ENCODE results near the gene POGLUT3. TPM values are rescaled to one million over a fixed set of nuclear protein-coding genes. Genes with fewer than 3 reads are reported as not detected.

Gene POGLUT3
- total RNA-seq, 2 experiments from 2014 or later, result 5.5 to 5.9 TPM

DNA sequence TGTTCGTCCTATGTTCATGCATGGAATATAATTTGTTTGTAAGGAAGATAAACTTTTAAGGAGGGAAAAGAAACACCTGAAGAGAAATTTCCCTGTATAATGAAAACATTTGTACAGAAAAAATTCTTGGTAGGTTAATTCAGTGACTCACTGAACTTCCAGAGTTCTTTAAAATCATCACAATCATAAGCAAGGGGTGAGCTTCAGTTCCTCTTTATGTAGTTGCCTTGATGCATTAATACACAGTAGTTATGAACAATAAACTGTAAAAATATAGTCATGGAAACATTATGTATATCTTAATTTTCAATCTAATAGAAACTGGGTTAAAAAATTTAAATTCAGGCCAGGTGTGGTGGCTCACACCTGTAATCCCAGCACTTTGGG, 29.7 kb downstream of the POGLUT3 start:
- peak overlapping the region; percentile 99 for H3K27ac Mint-ChIP-seq
- peaks cover 7% of the 10 kb centered on the region for H3K36me3 Mint-ChIP-seq (ENCODE audit: low read depth)
- H3K4me3 Mint-ChIP-seq, result peak overlapping the region; percentile 67
- ChIA-PET POLR2A (interaction anchor here (1.4 to 2.5 kb wide), 5 partner anchors 23 to 245 kb away, joined by 4 to 12 read pairs (median 7); partner anchors contain the start of genes ATM and NPAT), CTCF (no interaction called here)
- Histone ChIP-seq H3K4me1 (ENCODE audit: insufficient read depth, low read length) (peaks cover 12% of the 10 kb centered on the region), H3K9me3 (ENCODE audit: control insufficient read depth in 1 of 2, insufficient read depth in 1 of 2, low read length in 2 of 2) (no peaks in the 10 kb centered on the region), H3K27ac (ENCODE audit: low read depth in 1 of 2, low read length in 2 of 2) (no peak overlapping the region), H3K4me3 (ENCODE audit: low read length) (no peak overlapping the region), H3K27me3 (ENCODE audit: control insufficient read depth in 1 of 2, insufficient read depth in 2 of 2, low read length in 2 of 2) (no peaks in the 10 kb centered on the region), H3K36me3 (ENCODE audit: insufficient read depth, low read length) (peaks cover under 1% of the 10 kb centered on the region)
- H3K27me3 Mint-ChIP-seq, result no peaks in the 10 kb centered on the region
- ATAC-seq (ENCODE audit: poor library complexity) (no peak), DNase-seq (no peak)
- TF ChIP-seq, protein P1, sequence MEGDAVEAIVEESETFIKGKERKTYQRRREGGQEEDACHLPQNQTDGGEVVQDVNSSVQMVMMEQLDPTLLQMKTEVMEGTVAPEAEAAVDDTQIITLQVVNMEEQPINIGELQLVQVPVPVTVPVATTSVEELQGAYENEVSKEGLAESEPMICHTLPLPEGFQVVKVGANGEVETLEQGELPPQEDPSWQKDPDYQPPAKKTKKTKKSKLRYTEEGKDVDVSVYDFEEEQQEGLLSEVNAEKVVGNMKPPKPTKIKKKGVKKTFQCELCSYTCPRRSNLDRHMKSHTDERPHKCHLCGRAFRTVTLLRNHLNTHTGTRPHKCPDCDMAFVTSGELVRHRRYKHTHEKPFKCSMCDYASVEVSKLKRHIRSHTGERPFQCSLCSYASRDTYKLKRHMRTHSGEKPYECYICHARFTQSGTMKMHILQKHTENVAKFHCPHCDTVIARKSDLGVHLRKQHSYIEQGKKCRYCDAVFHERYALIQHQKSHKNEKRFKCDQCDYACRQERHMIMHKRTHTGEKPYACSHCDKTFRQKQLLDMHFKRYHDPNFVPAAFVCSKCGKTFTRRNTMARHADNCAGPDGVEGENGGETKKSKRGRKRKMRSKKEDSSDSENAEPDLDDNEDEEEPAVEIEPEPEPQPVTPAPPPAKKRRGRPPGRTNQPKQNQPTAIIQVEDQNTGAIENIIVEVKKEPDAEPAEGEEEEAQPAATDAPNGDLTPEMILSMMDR (IDR thresholded peaks at IDR 0.05), result no peak
- peaks cover 19% of the 10 kb centered on the region for H3K4me1 Mint-ChIP-seq (ENCODE audit: low read depth)
- intact Hi-C loops (cut with DNase I, micrococcal nuclease), result loop anchor here (2.0 to 10.0 kb wide), 6 partner anchors 24 to 1014 kb away; partner anchors contain the start of genes ACAT1 (in 1 of the 2), CUL5 (in 1 of the 2) and CWF19L2 (in 1 of the 2)
- no peaks in the 10 kb centered on the region for H3K9me3 Mint-ChIP-seq

- ChIA-PET POLR2A (interaction anchor here (1.0 to 2.5 kb wide), 10 partner anchors 24 to 1010 kb away, joined by 3 to 16 read pairs (median 6); partner anchors contain the start of genes ATM, CWF19L2, DDX10 and NPAT), CTCF (no interaction called here)
- H3K36me3 Mint-ChIP-seq (ENCODE audit: low read depth), result peaks cover 7% of the 10 kb centered on the region
- no peaks in the 10 kb centered on the region for H3K27me3 ChIP-seq (ENCODE audit: control insufficient read depth in 1 of 2, insufficient read depth in 2 of 2, low read length in 2 of 2)
- intact Hi-C loops (cut with DNase I, micrococcal nuclease), result loop anchor here (1.0 to 10.0 kb wide), 9 partner anchors 30 to 1012 kb away; partner anchors contain the start of genes NPAT (in 2 of the 2), ACAT1 (in 1 of the 2), CUL5 (in 1 of the 2) and CWF19L2 (in 1 of the 2)
- TF ChIP-seq, protein P1 (IDR thresholded peaks at IDR 0.05), result no peak
- H3K9me3 ChIP-seq (ENCODE audit: control insufficient read depth in 1 of 2, insufficient read depth in 1 of 2, low read length in 2 of 2), result no peaks in the 10 kb centered on the region
- peak within 1 kb of the TSS; percentile 73 for H3K4me3 ChIP-seq (ENCODE audit: low read length)
- ATAC-seq (ENCODE audit: poor library complexity) (peak; percentile 94), DNase-seq (peak; percentile 92 to 98 (median 94))
- no peaks in the 10 kb centered on the region for H3K27me3 Mint-ChIP-seq
- no peaks in the 10 kb centered on the region for H3K9me3 Mint-ChIP-seq
- H3K4me1 ChIP-seq (ENCODE audit: insufficient read depth, low read length), result peaks cover 12% of the 10 kb centered on the region
- H3K4me1 Mint-ChIP-seq (ENCODE audit: low read depth), result peaks cover 19% of the 10 kb centered on the region
- H3K4me3 Mint-ChIP-seq, result peak within 1 kb of the TSS; percentile 95
- peak within 1 kb of the TSS; percentile 99 for H3K27ac Mint-ChIP-seq
- no peaks in the 10 kb centered on the region for H3K36me3 ChIP-seq (ENCODE audit: insufficient read depth, low read length)
- H3K27ac ChIP-seq (ENCODE audit: low read depth in 1 of 2, low read length in 2 of 2), result peak within 1 kb of the TSS; percentile 90 to 98
Measured at GRCh38 chr11:108467091-108467823, 30.9 kb downstream of the POGLUT3 start, which contains the start of gene C11orf65. C11orf65 (minus strand) TSS chr11:108467529; CDS start chr11:108461559, 5,970 bp downstream.

DNA sequence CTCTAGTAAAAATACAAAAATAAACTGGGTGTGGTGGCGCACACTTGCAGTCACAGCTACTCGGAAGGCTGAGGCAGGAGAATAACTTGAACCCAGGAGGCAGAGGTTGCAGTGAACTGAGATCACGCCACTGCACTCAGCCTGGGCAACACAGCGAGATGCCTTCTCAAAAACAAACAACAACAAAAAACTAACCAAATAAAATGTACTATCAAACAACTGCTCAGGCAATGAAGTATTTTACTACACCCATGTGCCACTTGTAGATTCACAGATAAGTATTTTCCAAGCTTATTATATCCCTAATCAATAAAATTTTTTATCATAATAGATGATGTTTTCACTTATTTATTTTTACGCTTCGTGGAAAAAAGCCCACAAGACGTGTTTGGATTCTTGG, 31.8 kb downstream of the POGLUT3 start:
- Histone ChIP-seq H3K27ac (ENCODE audit: low read depth in 1 of 2, low read length in 2 of 2) (peak overlapping the region; percentile 90 to 98), H3K4me1 (ENCODE audit: insufficient read depth, low read length) (peaks cover 12% of the 10 kb centered on the region), H3K36me3 (ENCODE audit: insufficient read depth, low read length) (no peaks in the 10 kb centered on the region), H3K27me3 (ENCODE audit: control insufficient read depth in 1 of 2, insufficient read depth in 2 of 2, low read length in 2 of 2) (no peaks in the 10 kb centered on the region), H3K4me3 (ENCODE audit: low read length) (peak overlapping the region; percentile 73), H3K9me3 (ENCODE audit: control insufficient read depth in 1 of 2, insufficient read depth in 1 of 2, low read length in 2 of 2) (no peaks in the 10 kb centered on the region)
- no peak for ATAC-seq (ENCODE audit: poor library complexity)
- Mint-ChIP-seq H3K9me3 (no peaks in the 10 kb centered on the region), H3K4me1 (ENCODE audit: low read depth) (peaks cover 19% of the 10 kb centered on the region), H3K4me3 (peak overlapping the region; percentile 95), H3K36me3 (ENCODE audit: low read depth) (peaks cover 7% of the 10 kb centered on the region), H3K27ac (peak overlapping the region; percentile 99), H3K27me3 (no peaks in the 10 kb centered on the region)
- TF ChIP-seq, protein P1 (IDR thresholded peaks at IDR 0.05), result no peak
- intact Hi-C loops (cut with DNase I, micrococcal nuclease), result loop anchor here (2.0 to 10.0 kb wide), 7 partner anchors 126 to 1012 kb away; partner anchors contain the start of genes ACAT1 (in 1 of the 2), CUL5 (in 1 of the 2), CWF19L2 (in 1 of the 2) and EXPH5 (in 1 of the 2)
- CTCF ChIA-PET, result no interaction called here
- POLR2A ChIA-PET, result interaction anchor here (1.0 to 2.5 kb wide), 7 partner anchors 25 to 1009 kb away, joined by 3 to 16 read pairs (median 7); partner anchors contain the start of genes CWF19L2, DDX10 and POGLUT3
- peak in 1 of 14 experiments; percentile 4 for DNase-seq

All from CD4-positive, alpha-beta T cell (primary cell).